Right lobe of liver (tissue), 4 donors: ENCODE results near the gene CRYBG1.

Experiments
- POLR2A ChIP-seq: fragments of 450-650 bp; IDR thresholded peaks from one replicate; pipeline ENCODE4 v1.6.1; 2017; ENCODE audit warnings: antibody characterized with exemption, mild to moderate bottlenecking
- TF ChIP-seq, protein P1 (sequence below), 4 donors: fragments of 200-600 bp in 3 of 4; fragments of 450-650 bp in 1 of 4; IDR thresholded peaks; one replicate each; pipeline versions ENCODE4 v1.5.1 to v1.8.0; 2016 to 2022; ENCODE audit warnings: antibody characterized with exemption in 4 of 4, mild to moderate bottlenecking in 2 of 4
- donor health status: DM: no; HTN: no; CAD: no.
- donor health status: DM: no; HTN: no; CAD: no.
- donor health status: DM: no; HTN: yes; CAD: no.

DNA sequence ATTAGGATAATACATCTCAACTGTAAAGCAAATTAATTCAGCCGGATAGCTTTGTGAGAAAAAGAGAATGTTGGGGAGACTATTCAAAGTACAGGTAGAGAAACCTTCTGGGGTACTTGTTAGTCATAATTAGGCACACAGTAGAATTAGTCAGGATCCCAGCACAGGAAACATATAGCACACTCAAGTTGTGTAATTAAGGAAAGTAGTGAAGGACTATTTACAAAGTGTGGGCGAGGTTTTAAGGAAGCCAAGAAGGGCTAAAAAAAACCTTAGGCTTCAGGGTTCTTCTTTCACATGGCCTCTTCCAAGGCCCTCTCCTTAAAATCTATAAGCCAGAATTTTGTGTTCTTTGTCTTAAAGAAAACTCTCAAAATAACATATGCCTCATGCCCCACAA lies 142.0 kb downstream of the CRYBG1 start:
- TF ChIP-seq, protein P1, sequence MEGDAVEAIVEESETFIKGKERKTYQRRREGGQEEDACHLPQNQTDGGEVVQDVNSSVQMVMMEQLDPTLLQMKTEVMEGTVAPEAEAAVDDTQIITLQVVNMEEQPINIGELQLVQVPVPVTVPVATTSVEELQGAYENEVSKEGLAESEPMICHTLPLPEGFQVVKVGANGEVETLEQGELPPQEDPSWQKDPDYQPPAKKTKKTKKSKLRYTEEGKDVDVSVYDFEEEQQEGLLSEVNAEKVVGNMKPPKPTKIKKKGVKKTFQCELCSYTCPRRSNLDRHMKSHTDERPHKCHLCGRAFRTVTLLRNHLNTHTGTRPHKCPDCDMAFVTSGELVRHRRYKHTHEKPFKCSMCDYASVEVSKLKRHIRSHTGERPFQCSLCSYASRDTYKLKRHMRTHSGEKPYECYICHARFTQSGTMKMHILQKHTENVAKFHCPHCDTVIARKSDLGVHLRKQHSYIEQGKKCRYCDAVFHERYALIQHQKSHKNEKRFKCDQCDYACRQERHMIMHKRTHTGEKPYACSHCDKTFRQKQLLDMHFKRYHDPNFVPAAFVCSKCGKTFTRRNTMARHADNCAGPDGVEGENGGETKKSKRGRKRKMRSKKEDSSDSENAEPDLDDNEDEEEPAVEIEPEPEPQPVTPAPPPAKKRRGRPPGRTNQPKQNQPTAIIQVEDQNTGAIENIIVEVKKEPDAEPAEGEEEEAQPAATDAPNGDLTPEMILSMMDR (IDR thresholded peaks at IDR 0.05) = no peak
- TF ChIP-seq POLR2A = no peak
